HG02981 (cell line): Measurements from ENCODE around the gene LY6G5B.
"Not testable (repeated sequence)": the region's sequence is repeated elsewhere in the genome, so short reads cannot be mapped to it uniquely, and the experiment has no call there.

Experiments used
- ATAC-seq: cut with Tn5 transposase; IDR thresholded peaks from one replicate; pipeline ENCODE4 v1.9.1; 2021; ENCODE audit warnings: mild to moderate bottlenecking, moderate library complexity; ENCODE audit not compliant: unreplicated experiment

Gene LY6G5B

GRCh38 chr6:31690231-31691077, 20.7 kb downstream of the LY6G5B start:
- no peak for ATAC-seq

DNA sequence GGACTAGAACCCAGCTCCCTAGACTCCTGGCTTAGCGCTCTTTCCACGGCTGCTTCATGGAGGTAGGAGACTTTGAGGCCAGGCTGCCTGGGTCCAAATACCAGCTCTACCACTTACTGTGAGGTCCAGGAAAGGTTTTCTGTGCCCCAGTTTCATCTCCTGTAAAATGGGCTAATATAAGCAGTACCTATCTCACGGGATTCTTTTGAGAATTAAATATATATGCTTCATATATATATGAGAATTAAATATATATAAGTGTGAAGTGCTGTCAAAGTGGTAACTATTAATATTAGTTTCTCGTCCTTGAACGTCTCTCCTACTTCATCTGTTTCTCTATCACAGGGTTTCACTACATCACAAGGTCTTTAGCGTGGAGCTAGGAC, 21.3 kb downstream of the LY6G5B start:
- no peak for ATAC-seq

DNA sequence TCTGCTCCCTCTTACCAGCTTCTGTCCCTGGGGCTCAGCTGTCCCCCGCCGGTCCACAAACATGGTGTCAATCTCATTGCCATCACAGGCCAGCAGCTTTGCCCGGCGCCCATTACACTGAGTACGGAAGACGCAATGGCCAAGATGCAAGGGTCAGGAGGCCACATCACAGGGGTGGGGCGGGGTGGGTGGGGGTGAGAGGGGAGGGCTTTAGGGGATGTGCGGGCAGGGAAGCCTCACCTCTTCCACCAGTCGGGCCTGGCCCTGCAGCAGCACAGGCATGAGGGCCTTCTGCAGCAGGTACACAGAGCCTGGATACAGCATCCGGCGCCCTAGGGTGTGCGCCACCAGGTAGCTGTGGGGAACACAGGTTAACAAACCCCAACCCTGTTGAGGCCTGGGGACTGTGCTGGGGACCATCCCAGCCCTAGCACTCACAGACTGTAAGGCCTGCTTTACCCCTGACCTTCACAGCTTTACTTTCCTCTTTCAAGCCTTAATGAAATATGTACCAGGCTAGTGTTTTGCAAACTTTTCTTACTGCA, 21.9 kb downstream of the LY6G5B start:
- no peak for ATAC-seq

GRCh38 chr6:31692353-31692752, 22.6 kb downstream of the LY6G5B start:
- ATAC-seq: no peak

DNA sequence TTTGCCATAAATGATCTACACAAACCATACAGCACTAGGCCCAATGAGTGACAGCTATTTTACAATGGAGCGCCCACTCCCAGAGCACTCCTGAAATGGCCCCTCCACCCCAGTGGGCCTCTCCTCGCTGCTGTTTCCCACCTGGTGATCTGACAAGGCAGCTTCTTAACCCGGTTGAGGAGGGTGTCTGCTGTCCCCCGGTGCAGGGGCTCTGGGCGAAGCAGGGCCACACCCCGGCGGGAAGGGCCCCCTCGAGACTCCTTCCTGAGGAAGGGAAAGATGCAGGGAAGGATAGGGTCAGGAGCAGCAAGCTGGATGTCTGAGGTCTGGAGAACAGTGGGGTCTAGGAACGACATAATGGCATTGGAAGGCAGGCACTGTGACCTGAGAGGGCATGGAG, 23.1 kb downstream of the LY6G5B start:
- ATAC-seq: no peak

DNA sequence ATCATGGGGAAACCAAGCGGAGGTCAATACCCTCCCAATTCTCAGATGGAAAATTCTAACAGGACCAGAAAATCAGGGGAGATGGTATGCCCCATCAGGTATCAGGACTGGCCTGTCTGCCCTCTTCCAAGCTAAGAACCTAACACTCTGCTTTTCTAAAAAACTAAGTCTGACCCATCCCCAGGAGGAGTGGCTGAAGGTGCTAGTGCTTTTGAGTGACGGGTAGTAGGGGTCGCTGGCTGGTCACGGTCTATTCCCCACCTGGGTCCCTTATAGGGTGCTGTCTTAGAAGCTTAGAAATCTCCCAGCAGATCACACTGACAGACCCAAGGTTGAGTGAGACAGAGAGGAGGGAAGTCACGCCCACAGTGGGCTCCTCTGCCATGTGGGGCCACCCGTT, 23.8 kb downstream of the LY6G5B start:
- ATAC-seq: no peak

GRCh38 chr6:31697555-31697954, 27.8 kb downstream of the LY6G5B start:
- no peak for ATAC-seq

DNA sequence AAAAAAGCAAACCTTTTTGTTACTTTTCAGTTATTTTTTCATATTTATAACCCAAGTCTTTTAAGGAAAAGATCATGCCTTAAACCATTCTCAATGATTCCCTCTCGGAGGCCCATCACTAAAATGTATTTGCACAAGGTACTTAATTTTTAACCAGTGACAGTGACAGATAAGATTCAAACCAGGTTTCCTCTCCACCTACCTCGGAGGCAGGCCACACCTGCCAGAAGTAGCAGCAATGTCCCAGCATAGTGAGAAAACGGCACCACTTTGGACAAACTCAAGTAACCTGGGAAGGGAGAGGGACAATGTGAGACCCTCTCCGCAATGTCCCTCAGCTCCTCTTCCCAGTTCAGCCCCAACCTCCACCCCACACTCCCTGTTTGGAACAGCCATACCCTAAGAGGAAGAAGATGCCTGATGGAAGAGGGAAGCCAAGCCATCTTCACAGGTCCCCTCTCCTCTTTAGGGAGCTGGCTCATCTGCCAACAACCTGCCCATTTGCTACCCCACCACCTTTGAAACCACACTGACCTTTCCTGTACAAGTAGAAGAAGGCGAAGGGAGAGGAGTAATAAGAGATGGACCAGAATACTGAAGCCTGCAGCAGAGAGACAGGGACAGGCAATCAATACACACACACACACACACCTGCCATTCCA, 31.1 kb downstream of the LY6G5B start:
- no peak for ATAC-seq

- no peak for ATAC-seq
These were observed 32.1 kb downstream of the LY6G5B start for GRCh38 chr6:31701666-31702404.

DNA sequence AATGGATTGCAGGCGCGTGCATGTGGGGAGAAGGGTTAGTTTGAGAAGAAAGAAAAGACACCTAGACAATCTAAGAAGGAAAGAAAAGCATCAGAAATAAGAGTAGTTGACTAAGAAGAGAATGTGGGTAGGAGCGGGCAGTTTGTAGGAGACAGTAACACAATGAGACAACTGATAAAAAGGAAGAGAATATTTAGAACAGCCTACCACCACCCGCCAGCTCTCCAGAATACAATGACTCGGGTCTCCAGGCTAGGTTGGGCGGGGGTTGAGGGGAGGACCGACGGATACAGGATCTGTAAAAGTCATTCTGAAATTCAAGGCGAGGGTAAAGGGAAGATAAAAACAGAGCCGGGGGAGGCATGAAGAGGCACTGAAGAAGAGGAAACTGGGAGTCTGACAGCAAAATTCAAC, 32.6 kb downstream of the LY6G5B start:
- no peak for ATAC-seq

- peak; percentile 81 for ATAC-seq
These were observed 33.3 kb downstream of the LY6G5B start, which contains the start of gene ABHD16A for GRCh38 chr6:31702819-31703716. Gene ABHD16A (minus strand): TSS chr6:31703324. CDS start chr6:31703281, 43 bp downstream.

- no peak for ATAC-seq
These were observed 36.2 kb downstream of the LY6G5B start for GRCh38 chr6:31705931-31706330.

- ATAC-seq: no peak
These were observed 36.8 kb downstream of the LY6G5B start, which contains the start of gene LY6G6F for GRCh38 chr6:31706599-31706998. Gene LY6G6F (plus strand): TSS chr6:31706866. CDS start chr6:31706907, 41 bp downstream.

DNA sequence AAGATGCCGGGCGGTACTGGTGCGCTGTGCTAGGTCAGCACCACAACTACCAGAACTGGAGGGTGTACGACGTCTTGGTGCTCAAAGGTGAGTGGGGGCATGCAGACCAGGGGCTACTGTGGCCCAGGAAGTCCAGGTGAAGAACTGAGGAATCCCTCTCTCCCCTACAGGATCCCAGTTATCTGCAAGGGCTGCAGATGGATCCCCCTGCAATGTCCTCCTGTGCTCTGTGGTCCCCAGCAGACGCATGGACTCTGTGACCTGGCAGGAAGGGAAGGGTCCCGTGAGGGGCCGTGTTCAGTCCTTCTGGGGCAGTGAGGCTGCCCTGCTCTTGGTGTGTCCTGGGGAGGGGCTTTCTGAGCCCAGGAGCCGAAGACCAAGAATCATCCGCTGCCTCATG, 37.9 kb downstream of the LY6G5B start:
- ATAC-seq: no peak

- no peak for ATAC-seq
These were observed 38.4 kb downstream of the LY6G5B start for GRCh38 chr6:31708224-31708623.

- not testable (repeated sequence) for ATAC-seq
These were observed 39.4 kb downstream of the LY6G5B start for GRCh38 chr6:31709157-31709556.

DNA sequence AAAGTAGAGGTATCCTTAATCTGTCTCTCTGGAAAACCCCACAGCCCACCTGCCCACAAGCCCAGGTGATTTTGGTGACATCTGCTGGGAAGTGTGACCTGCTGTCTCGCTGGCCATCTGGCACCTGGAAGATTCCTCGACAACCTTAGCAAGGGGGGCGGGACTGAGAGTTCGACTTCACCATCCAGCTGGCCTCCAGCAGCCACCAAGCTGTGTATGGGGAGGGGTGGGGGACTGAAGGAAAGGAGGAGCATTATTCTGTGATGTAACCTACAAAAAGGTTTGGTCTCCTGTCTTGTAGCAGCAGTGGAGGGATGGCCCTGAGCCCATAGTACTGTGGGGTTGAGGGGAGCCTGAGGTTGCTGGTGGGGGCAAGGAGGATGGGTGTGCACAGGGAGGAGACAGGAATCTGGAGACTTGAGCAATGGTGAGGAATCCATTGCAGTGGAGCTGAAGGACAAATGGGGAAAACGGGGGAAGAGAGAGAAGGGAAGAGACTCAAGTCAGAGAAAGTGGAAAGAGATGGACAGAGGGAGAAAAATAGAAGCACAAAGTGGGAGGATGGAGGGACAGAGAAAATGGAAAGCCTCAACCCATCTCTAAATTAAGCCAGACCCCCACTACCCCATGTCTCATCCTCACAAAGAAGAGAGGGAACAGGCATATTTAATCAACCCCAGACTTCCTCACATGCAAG, 40.9 kb downstream of the LY6G5B start:
- no peak for ATAC-seq

GRCh38 chr6:31711233-31711632, 41.5 kb downstream of the LY6G5B start:
- no peak for ATAC-seq

DNA sequence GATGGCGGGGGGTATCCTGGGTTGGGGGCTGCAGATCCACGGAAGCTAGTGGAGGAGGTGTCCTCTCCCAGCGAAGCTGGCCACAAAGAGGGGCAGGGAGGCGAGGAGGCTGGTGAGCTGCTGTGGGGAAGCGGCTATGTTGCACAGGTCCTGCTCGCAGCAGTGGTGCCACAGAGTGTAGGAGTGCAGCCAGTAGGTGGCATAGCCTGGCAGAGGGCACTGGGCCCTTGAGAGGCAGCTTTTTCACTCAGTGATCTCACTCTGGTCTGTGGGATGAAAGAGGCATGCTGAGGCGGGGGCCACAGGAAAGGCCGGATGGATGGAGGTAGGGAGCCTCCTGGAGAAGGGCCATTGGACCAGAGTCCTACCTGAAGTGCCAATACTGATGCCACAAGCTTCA, 42.5 kb downstream of the LY6G5B start:
- ATAC-seq: no peak

DNA sequence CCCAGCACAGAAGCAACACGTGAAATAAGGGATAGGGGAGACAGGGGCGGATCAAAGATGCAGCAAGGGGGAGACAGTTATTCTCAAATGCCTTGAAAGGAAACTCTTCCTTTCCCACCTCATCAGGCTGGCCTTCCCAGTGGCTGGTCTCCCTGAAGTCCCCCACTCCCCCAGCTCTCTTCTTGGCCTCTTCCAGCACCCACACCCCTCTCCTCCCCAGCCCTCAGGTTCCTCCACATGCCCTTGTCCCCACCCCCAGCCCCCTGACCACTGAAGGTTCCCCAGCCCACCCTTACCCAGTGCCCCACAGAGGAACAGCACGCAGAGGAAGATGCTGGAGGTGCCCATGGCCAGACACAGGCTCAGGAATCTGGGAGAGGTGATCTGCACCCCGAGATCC, 43.7 kb downstream of the LY6G5B start:
- no peak for ATAC-seq
